KMS-11 (cell line): ENCODE results near the gene NUF2.
A peak's percentile ranks its signal among the peaks of the same experiment; 100 is the strongest.

ENCODE experiments used
- H2AFZ ChIP-seq: fragments of 200-600 bp; sonication (generic); 2 replicates; pipeline ENCODE4 v1.6.1; 2016; ENCODE audit warnings: antibody characterized with exemption, mixed run types, low read depth
- H3K27ac ChIP-seq: fragments of 200-600 bp; sonication (generic); 2 replicates; pipeline ENCODE4 v1.6.1; 2016; ENCODE audit warnings: mild to moderate bottlenecking, mixed run types
- H3K27me3 ChIP-seq: fragments of 200-600 bp; sonication (generic); 2 replicates; pipeline ENCODE4 v1.6.1; 2017; ENCODE audit warnings: mild to moderate bottlenecking, low read depth, mixed run types, moderate library complexity; ENCODE audit not compliant: insufficient read depth
- H3K36me3 ChIP-seq: fragments of 200-600 bp; sonication (generic); 2 replicates; pipeline ENCODE4 v1.6.1; 2017; ENCODE audit warnings: mild to moderate bottlenecking, mixed run types; ENCODE audit not compliant: insufficient read depth
- H3K4me1 ChIP-seq: fragments of 200-600 bp; sonication (generic); 2 replicates; pipeline ENCODE4 v1.6.1; 2016; ENCODE audit warnings: mild to moderate bottlenecking, low read depth, mixed run types; ENCODE audit not compliant: poor library complexity, severe bottlenecking
- H3K4me2 ChIP-seq: fragments of 200-600 bp; sonication (generic); 2 replicates; pipeline ENCODE4 v1.7.0; 2016; ENCODE audit warnings: mild to moderate bottlenecking, mixed run types
- H3K4me3 ChIP-seq: fragments of 200-600 bp; sonication (generic); IDR thresholded peaks from 2 replicates; pipeline ENCODE4 v1.6.1; 2017; ENCODE audit warnings: low read depth, low read length, mixed read lengths; ENCODE audit not compliant: insufficient read depth
- H3K79me2 ChIP-seq: fragments of 200-600 bp; sonication (generic); 2 replicates; pipeline ENCODE4 v1.6.1; 2016; ENCODE audit warnings: low read depth, mixed run types; ENCODE audit not compliant: insufficient read depth
- H3K9ac ChIP-seq: fragments of 200-600 bp; sonication (generic); 2 replicates; pipeline ENCODE4 v1.6.1; 2016; ENCODE audit warnings: mild to moderate bottlenecking, mixed run types
- H4K20me1 ChIP-seq: fragments of 200-600 bp; sonication (generic); 2 replicates; pipeline ENCODE4 v1.6.1; 2016; ENCODE audit warnings: mild to moderate bottlenecking, mixed run types; ENCODE audit not compliant: insufficient read depth
- CTCF ChIP-seq: fragments of 200-600 bp; sonication (generic); conservative IDR thresholded peaks from 2 replicates; pipeline ENCODE4 v1.6.1; 2017; ENCODE audit warnings: low read depth, mild to moderate bottlenecking, antibody characterized with exemption, low read length, moderate library complexity, mixed read lengths

Gene NUF2

DNA sequence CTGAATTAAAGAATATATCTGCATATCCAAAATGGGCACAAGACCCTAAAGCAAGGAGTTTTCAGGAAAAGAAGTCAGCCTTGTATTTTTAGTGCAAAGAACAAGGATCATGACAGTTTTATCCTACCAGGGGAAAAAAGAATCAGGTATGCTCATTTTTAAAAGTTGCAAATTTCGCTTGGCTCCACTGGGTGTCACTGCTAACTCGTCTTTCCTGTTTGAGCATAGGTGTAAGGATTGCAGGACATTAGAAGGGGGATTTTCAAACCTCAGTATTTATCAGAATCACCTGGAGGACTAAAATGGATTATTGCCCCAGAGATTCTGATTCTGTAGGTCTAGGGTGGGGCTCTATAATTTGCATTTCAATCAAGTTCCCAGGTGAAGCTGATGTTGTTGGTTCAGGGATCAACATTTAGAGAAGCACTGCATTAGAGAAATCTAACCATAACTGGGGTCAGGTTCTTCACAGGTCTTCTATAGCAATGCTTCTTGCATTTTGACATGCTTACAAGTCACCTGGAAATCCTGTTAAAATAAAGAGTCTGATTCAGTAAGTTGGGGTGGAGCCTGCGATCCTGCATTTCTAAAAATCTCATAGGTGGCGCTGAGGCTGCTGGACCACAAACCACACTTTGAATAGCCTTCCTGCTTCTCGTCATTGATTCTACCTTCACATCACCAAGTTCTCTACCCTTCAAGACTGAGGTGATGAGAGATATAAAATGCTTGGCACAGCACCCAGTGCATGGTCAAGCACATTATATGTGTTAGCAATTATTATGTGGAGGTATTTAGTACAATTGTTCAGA, 39.6 kb downstream of the NUF2 start:
- H3K79me2 ChIP-seq, result no peaks in the 10 kb centered on the region
- TF ChIP-seq CTCF, result peak; percentile 86
- H2AFZ ChIP-seq, result peak overlapping the region; percentile 1; the same call in 1 of the 2 replicates
- peak overlapping the region; percentile 17; the same call in 1 of the 2 replicates for H3K4me2 ChIP-seq
- no peaks in the 10 kb centered on the region for H3K36me3 ChIP-seq
- H3K4me1 ChIP-seq, result peaks cover 8% of the 10 kb centered on the region
- no peaks in the 10 kb centered on the region for H3K27me3 ChIP-seq
- no peak overlapping the region for H3K27ac ChIP-seq
- H3K4me3 ChIP-seq, result no peak overlapping the region
- no peaks in the 10 kb centered on the region for H4K20me1 ChIP-seq
- no peak overlapping the region for H3K9ac ChIP-seq

- Histone ChIP-seq H3K36me3 (no peaks in the 10 kb centered on the region), H3K4me2 (no peak overlapping the region), H2AFZ (no peak overlapping the region), H4K20me1 (no peaks in the 10 kb centered on the region), H3K27ac (no peak overlapping the region), H3K4me1 (peaks cover 8% of the 10 kb centered on the region), H3K79me2 (no peaks in the 10 kb centered on the region), H3K4me3 (no peak overlapping the region), H3K27me3 (no peaks in the 10 kb centered on the region), H3K9ac (no peak overlapping the region)
- TF ChIP-seq CTCF, result no peak
These were observed 43.4 kb downstream of the NUF2 start for GRCh38 chr1:163365186-163365585.

- H2AFZ ChIP-seq, result no peak overlapping the region
- no peaks in the 10 kb centered on the region for H4K20me1 ChIP-seq
- no peak overlapping the region for H3K9ac ChIP-seq
- peaks cover 4% of the 10 kb centered on the region for H3K4me1 ChIP-seq
- H3K4me3 ChIP-seq, result no peak overlapping the region
- H3K27ac ChIP-seq, result no peak overlapping the region
- H3K27me3 ChIP-seq, result no peaks in the 10 kb centered on the region
- no peaks in the 10 kb centered on the region for H3K36me3 ChIP-seq
- H3K79me2 ChIP-seq, result no peaks in the 10 kb centered on the region
- no peak overlapping the region for H3K4me2 ChIP-seq
- no peak for TF ChIP-seq CTCF
These were observed 44.8 kb downstream of the NUF2 start for GRCh38 chr1:163366555-163366954.

DNA sequence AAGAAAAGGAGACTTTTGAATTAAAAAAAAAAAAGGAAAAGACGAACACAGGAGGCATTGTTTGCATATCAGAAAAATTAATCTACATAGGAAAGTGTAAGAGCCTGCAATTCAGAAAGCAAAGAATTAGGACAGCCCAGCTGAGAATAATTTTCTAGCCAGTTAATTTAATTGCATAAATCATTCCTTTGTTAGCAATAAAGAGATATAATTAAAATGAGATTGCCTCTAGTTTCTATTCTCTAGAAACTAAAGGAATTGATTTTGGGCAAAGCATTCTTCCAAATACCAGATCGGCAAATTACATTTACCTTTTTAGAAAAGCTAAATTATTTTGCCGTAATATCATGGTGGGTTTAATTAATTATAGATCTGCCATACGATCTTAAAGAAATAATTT, 46.0 kb downstream of the NUF2 start:
- no peak overlapping the region for H3K9ac ChIP-seq
- no peaks in the 10 kb centered on the region for H3K4me1 ChIP-seq
- H3K36me3 ChIP-seq, result no peaks in the 10 kb centered on the region
- no peaks in the 10 kb centered on the region for H4K20me1 ChIP-seq
- no peaks in the 10 kb centered on the region for H3K27me3 ChIP-seq
- H3K4me3 ChIP-seq, result no peak overlapping the region
- no peak overlapping the region for H2AFZ ChIP-seq
- H3K79me2 ChIP-seq, result no peaks in the 10 kb centered on the region
- TF ChIP-seq CTCF, result no peak
- no peak overlapping the region for H3K4me2 ChIP-seq
- no peak overlapping the region for H3K27ac ChIP-seq
